H1 (cell line): Measurements from ENCODE around the gene HERC3. TPM values are rescaled to one million over a fixed set of nuclear protein-coding genes. Genes with fewer than 3 reads are reported as not detected.

Experiments
- CTCF ChIA-PET: fragments of 300-600 bp; sonication (Branson Sonifier 250); formaldehyde crosslinking; loops from one replicate; lab custom pipeline; 2021; ENCODE audit not compliant: partially characterized antibody; lab: Charles Lee
- POLR2A ChIA-PET: fragments of 300-600 bp; sonication (Branson Sonifier 250); formaldehyde crosslinking; loops from one replicate; lab custom pipeline; 2021; ENCODE audit warnings: inconsistent platforms; ENCODE audit not compliant: partially characterized antibody; lab: Charles Lee
- DNase-seq, 2 experiments: peaks; one replicate each; pipeline versions ENCODE4 v3.0.0 to v3.0.0-alpha.2; 2010 to 2022; ENCODE audit warnings: low spot score in 2 of 2, low read depth in 1 of 2, mixed read lengths in 1 of 2
- FAIRE-seq: peaks from 2 replicates; lab custom pipeline; 2011; peaks lifted over from hg19 to GRCh38; lab: Jason Lieb, UNC
- H2AFZ ChIP-seq: 2 replicates; pipeline ENCODE4 v1.8.1; 2012; ENCODE audit warnings: low read length, inconsistent platforms
- H2AK5ac ChIP-seq: 2 replicates; pipeline ENCODE4 v1.6.1; 2013; ENCODE audit warnings: low read depth, low read length
- H2BK120ac ChIP-seq: replicated peaks from 2 replicates; pipeline ENCODE3; 2013; ENCODE audit warnings: low read depth, low read length, inconsistent platforms
- H2BK12ac ChIP-seq: 2 replicates; pipeline ENCODE4 v1.6.1; 2013; ENCODE audit warnings: low read depth, low read length
- H2BK15ac ChIP-seq: 2 replicates; pipeline ENCODE4 v1.6.1; 2013; ENCODE audit warnings: low read length
- H2BK20ac ChIP-seq: 2 replicates; pipeline ENCODE4 v1.6.1; 2013; ENCODE audit warnings: low read length
- H2BK5ac ChIP-seq: 2 replicates; pipeline ENCODE4 v1.6.1; 2013; ENCODE audit warnings: low read depth, low read length
- H3K14ac ChIP-seq: 2 replicates; pipeline ENCODE4 v1.6.1; 2013; ENCODE audit warnings: inconsistent platforms; ENCODE audit not compliant: insufficient read length
- H3K18ac ChIP-seq: 2 replicates; pipeline ENCODE4 v1.6.1; 2013; ENCODE audit warnings: low read length; ENCODE audit errors: extremely low read depth
- H3K23ac ChIP-seq: 2 replicates; pipeline ENCODE4 v1.6.1; 2013; ENCODE audit warnings: inconsistent platforms; ENCODE audit not compliant: insufficient read length
- H3K23me2 ChIP-seq: 2 replicates; pipeline ENCODE4 v1.6.1; 2013; ENCODE audit warnings: low read depth, low read length
- H3K27ac ChIP-seq: 2 replicates; pipeline ENCODE4 v1.6.1; 2011; ENCODE audit warnings: low read depth, low read length, inconsistent platforms
- H3K27me3 ChIP-seq, 4 experiments: replicated peaks in 1 of 4; 1 replicate in 1 of 4; 2 replicates in 3 of 4; pipeline versions ENCODE4 v1.6.1 to v1.8.1; 2011 to 2013; ENCODE audit warnings: low read length in 3 of 4, mild to moderate bottlenecking in 3 of 4, inconsistent platforms in 2 of 4, mixed read lengths in 2 of 4, moderate library complexity in 1 of 4; ENCODE audit not compliant: control insufficient read depth in 3 of 4, insufficient read depth in 3 of 4; ENCODE audit errors: extremely low read depth in 1 of 4
- H3K36me3 ChIP-seq, 4 experiments: 2 replicates each; pipeline versions ENCODE4 v1.6.1 to v1.8.1; 2011 to 2013; ENCODE audit warnings: mild to moderate bottlenecking in 4 of 4, low read length in 3 of 4, moderate library complexity in 2 of 4, control low read depth in 1 of 4, inconsistent platforms in 1 of 4; ENCODE audit not compliant: insufficient read depth in 4 of 4, control insufficient read depth in 2 of 4
- H3K4ac ChIP-seq: replicated peaks from 2 replicates; pipeline ENCODE3; 2013; ENCODE audit warnings: low read length, low read depth, mixed read lengths, inconsistent platforms; ENCODE audit not compliant: insufficient read length
- H3K4me1 ChIP-seq, 4 experiments: replicated peaks in 1 of 4; 1 replicate in 1 of 4; 2 replicates in 3 of 4; pipeline versions ENCODE4 v1.6.1 to v1.8.1; 2011 to 2013; ENCODE audit warnings: low read length in 3 of 4, inconsistent platforms in 2 of 4, mixed read lengths in 1 of 4; ENCODE audit not compliant: insufficient read depth in 4 of 4, control insufficient read depth in 3 of 4
- H3K4me2 ChIP-seq, 2 experiments: 2 replicates each; pipeline versions ENCODE4 v1.6.1 to v1.8.1; 2011 to 2013; ENCODE audit warnings: low read depth in 2 of 2, low read length in 2 of 2, control low read depth in 1 of 2, inconsistent platforms in 1 of 2, mild to moderate bottlenecking in 1 of 2; ENCODE audit not compliant: insufficient read depth in 1 of 2
- H3K4me3 ChIP-seq, 4 experiments: fragments of 200-600, 300-600 bp in 1 of 4; sonication (generic), shearing (Covaris generic), sonication (Bioruptor Twin) in 1 of 4; 2 replicates each; pipeline versions ENCODE4 v1.5.1 to v1.8.1; 2011 to 2016; ENCODE audit warnings: low read length in 4 of 4, low read depth in 3 of 4, control low read depth in 2 of 4, inconsistent platforms in 2 of 4, mild to moderate bottlenecking in 2 of 4, mixed read lengths in 1 of 4, moderate library complexity in 1 of 4; ENCODE audit not compliant: insufficient read depth in 2 of 4; ENCODE audit errors: extremely low read depth in 1 of 4
- H3K56ac ChIP-seq: replicated peaks from 2 replicates; pipeline ENCODE3; 2013; ENCODE audit warnings: low read depth, mild to moderate bottlenecking, mixed read lengths, low read length, inconsistent platforms; ENCODE audit not compliant: insufficient read length
- H3K79me1 ChIP-seq: 2 replicates; pipeline ENCODE4 v1.6.1; 2013; ENCODE audit warnings: low read depth, low read length, control low read depth
- H3K79me2 ChIP-seq, 2 experiments: 2 replicates each; pipeline versions ENCODE4 v1.6.1 to v1.8.1; 2012 to 2013; ENCODE audit warnings: low read length in 2 of 2, mild to moderate bottlenecking in 2 of 2, inconsistent platforms in 1 of 2; ENCODE audit not compliant: insufficient read depth in 2 of 2, control insufficient read depth in 1 of 2
- H3K9ac ChIP-seq, 4 experiments: replicated peaks in 1 of 4; 1 replicate in 1 of 4; 2 replicates in 3 of 4; pipeline versions ENCODE4 v1.6.1 to v1.8.1; 2011 to 2013; ENCODE audit warnings: low read depth in 3 of 4, low read length in 3 of 4, control low read depth in 2 of 4, mild to moderate bottlenecking in 2 of 4, moderate library complexity in 2 of 4, inconsistent platforms in 1 of 4; ENCODE audit errors: extremely low read depth in 1 of 4
- H3K9me3 ChIP-seq, 2 experiments: 2 replicates each; pipeline versions ENCODE4 v1.6.1 to v1.8.1; 2012 to 2013; ENCODE audit warnings: mild to moderate bottlenecking in 2 of 2, moderate library complexity in 2 of 2, control low read depth in 1 of 2, inconsistent platforms in 1 of 2, low read depth in 1 of 2, low read length in 1 of 2, mixed read lengths in 1 of 2; ENCODE audit not compliant: insufficient read depth in 2 of 2
- H4K20me1 ChIP-seq, 2 experiments: replicated peaks in 1 of 2; 2 replicates each; pipeline versions ENCODE3 to v1.8.1; 2011 to 2013; ENCODE audit warnings: inconsistent platforms in 2 of 2, low read length in 2 of 2, mild to moderate bottlenecking in 1 of 2; ENCODE audit not compliant: insufficient read depth in 2 of 2, control insufficient read depth in 1 of 2
- H4K5ac ChIP-seq: 2 replicates; pipeline ENCODE4 v1.6.1; 2013; ENCODE audit warnings: low read length, low read depth, mixed read lengths, inconsistent platforms; ENCODE audit not compliant: insufficient read length
- H4K8ac ChIP-seq: 2 replicates; pipeline ENCODE4 v1.8.0; 2013; ENCODE audit warnings: mild to moderate bottlenecking, moderate library complexity, low read length, inconsistent platforms; ENCODE audit not compliant: insufficient read depth; ENCODE audit errors: extremely low read depth
- H4K91ac ChIP-seq: replicated peaks from 2 replicates; pipeline ENCODE3; 2013; ENCODE audit warnings: low read length, mixed read lengths, inconsistent platforms; ENCODE audit not compliant: insufficient read length
- SAP30 ChIP-seq: fragments of 300-600 bp; sonication (generic); IDR thresholded peaks from 2 replicates; pipeline ENCODE4 v1.7.1; 2012; ENCODE audit warnings: low read length, moderate library complexity, mild to moderate bottlenecking, inconsistent platforms; ENCODE audit not compliant: insufficient read depth, insufficient replicate concordance
- WGBS, 2 experiments: shearing (Covaris generic) in 1 of 2; methylation state at CpG; one replicate each; pipeline versions ENCODE4 v1.1.6 to v1.1.7; 2013 to 2015; ENCODE audit warnings: low lambda C conversion rate in 2 of 2, mixed read lengths in 2 of 2, inconsistent platforms in 1 of 2, low coverage in 1 of 2, missing lambda C conversion rate in 1 of 2; ENCODE audit not compliant: insufficient replicate concordance in 2 of 2, insufficient coverage in 1 of 2, insufficient read length in 1 of 2; ENCODE audit errors: extremely low coverage in 1 of 2, missing lambda C conversion rate in 1 of 2; 5-methylcytosine and 5-hydroxymethylcytosine counted together
- polyA plus RNA-seq, 7 experiments: library from polyadenylated mRNA; depleted of rRNA in 3 of 7; stranded (reverse) in 5 of 7; unstranded in 2 of 7; fragments of >200 nt in 5 of 7; fragments of 200-250 nt in 2 of 7; gene quantifications; 1 replicate in 5 of 7; 2 replicates in 1 of 7; 4 replicates in 1 of 7; pipeline versions ENCODE4 v1.2.1 to v1.2.3, GENCODE V29; 2011 to 2013; ENCODE audit warnings: missing spikeins in 2 of 7, mixed read lengths in 2 of 7
- total RNA-seq: library from RNA; stranded (reverse); fragmentation: NEBNext Ultra II Directional; extraction: Animal tissue kit (Norgen Biotek cat#: 25700); gene quantifications from 2 replicates; pipeline ENCODE4 v1.2.1, GENCODE V29; 2021

HERC3 gene
- total and polyA plus RNA-seq, 2 of the 8 experiments (the other 6 are each of a cell fraction or from before 2014, with no cell fraction given): 1.4 to 5.7 TPM

- Histone ChIP-seq H2BK5ac (no peak overlapping the region), H3K14ac (no peak overlapping the region), H4K20me1 (no peaks in the 10 kb centered on the region), H3K36me3 (no peaks in the 10 kb centered on the region), H4K91ac (no peak overlapping the region), H2AK5ac (no peak overlapping the region), H3K9ac (no peak overlapping the region), H3K27ac (no peak overlapping the region), H3K4me2 (no peak overlapping the region), H2AFZ (no peak overlapping the region), H3K4me1 (no peaks in the 10 kb centered on the region), H4K5ac (no peak overlapping the region), H3K79me1 (no peaks in the 10 kb centered on the region), H3K79me2 (no peaks in the 10 kb centered on the region), H2BK120ac (no peak overlapping the region), H3K27me3 (no peaks in the 10 kb centered on the region), H3K23ac (no peak overlapping the region), H3K4me3 (no peak overlapping the region), H3K56ac (no peak overlapping the region), H3K9me3 (no peaks in the 10 kb centered on the region), H2BK15ac (no peak overlapping the region), H3K23me2 (no peaks in the 10 kb centered on the region), H2BK12ac (no peak overlapping the region), H2BK20ac (no peak overlapping the region), H4K8ac (no peak overlapping the region), H3K18ac (no peak overlapping the region), H3K4ac (no peak overlapping the region)
- no peak for DNase-seq
- TF ChIP-seq SAP30: no peak
- ChIA-PET CTCF (no interaction called here), POLR2A (no interaction called here)
- WGBS, 2 experiments: 92% methylated on average over 1 of the region's 1 CpG; no CpG with 5 or more reads in 1 of the 2 experiments
- no peak for FAIRE-seq
Observed at GRCh38 chr4:88604978-88605678, 12.8 kb downstream of the HERC3 start.
